Measurements from ENCODE around the gene MYO9B.

DNA sequence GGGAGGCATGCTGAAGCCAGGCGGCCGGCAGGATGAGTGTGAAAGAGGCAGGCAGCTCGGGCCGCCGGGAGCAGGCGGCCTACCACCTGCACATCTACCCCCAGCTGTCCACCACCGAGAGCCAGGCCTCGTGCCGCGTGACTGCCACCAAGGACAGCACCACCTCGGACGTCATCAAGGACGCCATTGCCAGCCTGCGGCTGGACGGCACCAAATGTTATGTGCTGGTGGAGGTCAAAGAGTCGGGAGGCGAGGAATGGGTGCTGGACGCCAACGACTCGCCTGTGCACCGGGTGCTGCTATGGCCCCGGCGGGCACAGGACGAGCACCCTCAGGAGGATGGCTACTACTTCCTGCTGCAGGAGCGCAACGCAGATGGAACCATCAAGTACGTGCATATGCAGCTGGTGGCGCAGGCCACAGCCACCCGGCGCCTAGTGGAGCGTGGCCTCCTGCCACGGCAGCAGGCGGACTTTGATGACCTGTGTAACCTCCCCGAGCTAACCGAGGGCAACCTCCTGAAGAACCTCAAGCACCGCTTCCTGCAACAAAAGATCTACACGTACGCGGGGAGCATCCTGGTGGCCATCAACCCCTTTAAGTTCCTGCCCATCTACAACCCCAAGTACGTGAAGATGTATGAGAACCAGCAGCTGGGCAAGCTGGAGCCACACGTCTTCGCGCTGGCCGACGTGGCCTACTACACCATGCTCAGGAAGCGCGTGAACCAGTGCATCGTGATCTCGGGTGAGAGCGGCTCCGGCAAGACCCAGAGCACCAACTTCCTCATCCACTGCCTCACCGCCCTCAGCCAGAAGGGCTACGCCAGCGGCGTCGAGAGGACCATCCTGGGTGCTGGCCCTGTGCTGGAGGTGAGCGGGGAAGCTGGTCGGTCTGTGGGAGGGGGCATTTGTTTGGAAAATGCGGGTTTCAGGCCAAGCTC, 26.4 kb downstream of the MYO9B start:
- no peak for TF ChIP-seq POLR2AphosphoS5 (IDR thresholded peaks at IDR 0.05; ENCODE audit: low read depth, low read length)
- peak; percentile 23; the same call in 1 of the 2 replicates for TF ChIP-seq POLR2A (IDR thresholded peaks at IDR 0.05; ENCODE audit: low read depth, low read length)
